ENCODE results near the gene FCHO2. TPM values are rescaled to one million over a fixed set of nuclear protein-coding genes. Genes with fewer than 3 reads are reported as not detected.

FCHO2 gene
- polyA plus RNA-seq, 10 donors, result 14.3 to 24.2 (median 19.1) TPM

DNA sequence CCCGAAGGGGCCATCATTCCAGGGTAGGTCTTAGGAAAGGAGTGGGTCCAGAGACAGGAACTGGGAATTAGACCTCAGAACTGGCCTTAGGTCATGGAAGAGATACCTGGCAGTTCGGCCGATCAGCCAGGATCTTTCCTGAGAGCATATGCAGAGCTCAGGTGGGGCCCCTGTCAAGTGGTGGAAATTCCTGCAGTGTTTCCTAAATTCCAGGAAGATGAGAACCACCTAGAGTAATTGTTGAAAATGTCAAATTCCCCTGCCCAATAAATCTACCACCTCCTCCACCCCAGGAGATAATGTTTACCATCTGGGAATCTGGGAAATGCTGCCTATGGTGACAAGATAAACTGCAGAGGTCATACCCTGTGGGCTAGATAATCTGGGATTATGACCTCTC lies 179.2 kb downstream of the FCHO2 start:
- DNase-seq, result no peak

DNA sequence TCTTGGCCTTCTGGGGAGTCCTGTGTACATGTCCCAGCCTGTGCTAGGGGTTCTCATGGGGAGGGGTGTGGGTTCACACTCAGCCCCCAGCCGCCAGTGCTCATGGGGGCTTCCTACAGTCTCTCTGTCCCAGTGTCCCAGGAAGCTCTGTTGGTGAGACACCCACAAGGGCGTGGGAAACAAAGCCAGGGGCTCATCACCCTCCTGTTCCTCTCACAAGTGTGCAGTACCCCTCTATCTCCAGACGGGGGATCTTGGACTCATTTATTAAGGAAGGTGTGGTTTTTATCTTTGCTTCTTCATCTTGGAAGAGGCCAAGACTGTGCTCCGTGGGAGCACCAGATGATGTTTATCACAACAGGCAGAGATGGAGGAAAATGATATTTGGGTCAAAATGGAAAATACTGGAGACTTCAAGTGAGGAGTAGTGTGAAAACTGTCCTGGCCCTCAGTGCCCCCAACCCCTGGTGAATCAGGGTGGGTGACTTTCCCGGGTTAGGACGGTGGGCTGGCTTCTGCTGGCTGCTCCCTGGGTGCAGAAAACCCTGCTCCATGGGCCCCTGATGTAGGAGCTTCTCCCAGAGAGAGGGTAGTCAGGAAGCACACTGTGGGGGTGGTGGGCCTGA lies 179.7 kb downstream of the FCHO2 start:
- DNase-seq, result peak in 2 of 3 donors; percentile 33 to 38

DNA sequence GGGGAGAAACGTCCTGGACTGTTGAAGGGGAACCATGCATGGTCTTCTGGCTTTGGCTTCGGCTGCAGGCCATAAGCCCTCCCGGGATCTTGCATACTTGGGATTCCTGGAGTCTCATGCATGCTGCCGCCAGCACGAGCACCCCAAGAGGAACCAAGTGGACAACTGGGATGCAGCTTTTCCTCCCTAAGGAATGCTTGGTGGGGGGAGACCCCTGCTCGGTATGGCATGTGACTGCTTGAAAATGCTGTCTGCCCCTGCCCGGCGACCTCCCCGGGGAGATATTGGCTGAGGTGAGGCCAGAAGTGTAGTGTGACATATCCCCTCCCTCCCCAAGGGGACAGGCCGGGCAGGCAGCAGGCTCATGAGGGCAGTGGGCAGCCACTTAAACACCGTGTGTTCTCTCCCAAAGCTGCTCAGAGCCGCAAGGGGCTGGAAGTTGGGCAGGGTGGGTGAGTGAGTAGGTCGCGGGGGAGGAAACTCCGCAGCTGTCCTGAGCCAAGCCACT lies 180.3 kb downstream of the FCHO2 start:
- peak in 1 of 3 donors; percentile 17 for DNase-seq

DNA sequence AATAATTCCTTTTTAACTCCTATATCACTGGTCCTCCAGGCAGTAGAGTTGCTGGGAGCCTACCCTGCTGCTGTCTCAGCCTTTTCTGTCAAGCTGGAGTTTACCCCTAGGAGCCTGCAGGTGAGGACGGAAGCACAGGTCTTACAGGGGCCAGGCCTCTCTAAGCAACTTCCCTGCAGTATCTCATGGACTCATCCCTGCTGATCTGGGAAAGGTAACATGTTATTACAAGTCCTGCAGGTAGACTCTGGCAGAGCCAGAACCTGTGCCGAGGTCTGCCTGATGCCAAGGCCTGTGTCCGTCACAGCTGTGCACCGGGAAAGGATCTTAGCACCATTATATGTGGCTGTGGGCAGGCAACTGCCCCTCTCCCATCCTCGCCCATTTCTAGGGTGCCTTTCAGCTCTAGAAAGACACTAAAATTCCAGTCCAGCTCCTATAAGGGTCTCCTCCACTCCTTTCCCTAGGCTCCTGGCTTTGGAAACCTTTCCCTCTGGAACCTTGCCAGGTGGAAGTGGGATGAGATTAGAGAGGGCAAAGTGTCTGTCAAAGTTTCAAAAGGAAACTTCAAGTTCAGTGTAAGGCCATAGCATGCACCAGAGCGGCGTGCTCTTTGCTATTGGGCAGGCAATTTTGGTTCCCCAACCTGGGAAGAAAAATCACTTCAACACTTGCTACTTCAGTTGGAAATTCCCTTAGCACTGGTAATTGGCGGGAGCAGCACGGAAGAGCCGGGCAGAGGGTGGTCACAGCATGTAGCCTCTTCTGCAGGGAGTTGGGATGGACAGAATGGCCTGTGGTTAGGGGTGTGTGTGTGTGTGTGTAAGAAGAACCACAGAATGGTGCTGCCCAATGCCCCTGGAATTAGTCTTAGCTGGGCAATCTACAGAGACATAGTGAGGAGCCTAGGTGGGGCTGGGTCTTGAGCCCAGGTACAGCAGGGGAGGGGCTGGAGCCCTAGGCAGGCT lies 182.0 kb downstream of the FCHO2 start:
- DNase-seq, result no peak

DNA sequence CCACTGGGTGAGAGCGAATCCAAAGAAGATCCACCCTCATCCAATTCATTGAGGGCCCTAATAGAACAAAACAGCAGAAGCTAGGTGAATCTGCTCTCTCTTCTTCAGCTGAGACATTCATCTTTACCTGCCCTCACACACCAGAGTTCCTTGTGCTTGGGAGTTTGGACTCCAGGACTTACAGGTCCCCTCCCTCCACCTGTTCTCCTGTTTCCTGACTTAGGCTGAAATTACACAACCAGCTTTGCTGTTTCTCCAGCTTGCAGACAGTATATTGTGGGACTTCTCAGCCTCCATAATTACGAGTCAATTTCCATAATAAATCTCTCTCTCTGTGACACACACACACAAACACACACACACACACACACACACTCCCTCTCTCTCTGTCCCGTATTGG lies 183.6 kb downstream of the FCHO2 start:
- no peak for DNase-seq

Other genes starting within 250 kb of the FCHO2 start
- gene TNPO1, start 139.4 kb upstream of the FCHO2 start, polyA plus RNA-seq (ENCODE audit: insufficient read length in 10 of 10), result 100 to 1,000 TPM in 1 of 10 donors, 10 to 100 TPM in 9; 62.0 to 106 (median 80.6) TPM
- 1 to 10 TPM in 2 of 10 donors, under 1 TPM in 7, not detected in 1; 0.38 to 2.7 (median 0.75) TPM for gene TMEM171, start 164.5 kb downstream of the FCHO2 start, polyA plus RNA-seq (ENCODE audit: insufficient read length in 10 of 10)
- gene TMEM174, start 217.2 kb downstream of the FCHO2 start, polyA plus RNA-seq (ENCODE audit: insufficient read length in 10 of 10), result not detected